Right atrium auricular region (tissue), 2 donors: ENCODE measurements around the gene EPN2. TPM values are rescaled to one million over a fixed set of nuclear protein-coding genes. Genes with fewer than 3 reads are reported as not detected.

Source experiments
- DNase-seq: peaks from one replicate; pipeline ENCODE4 v3.0.0-alpha.2; 2019; ENCODE audit warnings: low spot score
- H3K27ac ChIP-seq, 2 donors: fragments of 200-600 bp; sonication (generic); 1 replicate in 1 of 2; 2 replicates in 1 of 2; pipeline ENCODE4 v1.5.1; 2016 to 2019
- H3K27me3 ChIP-seq, 2 donors: fragments of 200-600 bp; sonication (generic); one replicate each; pipeline versions ENCODE4 v1.5.1 to v1.6.0; 2017 to 2019
- H3K36me3 ChIP-seq: fragments of 200-600 bp; sonication (generic); one replicate; pipeline ENCODE4 v1.5.1; 2016
- H3K4me1 ChIP-seq, 2 donors: fragments of 200-600 bp; sonication (generic); one replicate each; pipeline versions ENCODE4 v1.5.1 to v1.6.0; 2017 to 2019
- H3K4me3 ChIP-seq, 2 donors: fragments of 200-600 bp; sonication (generic); 1 replicate in 1 of 2; 2 replicates in 1 of 2; pipeline ENCODE4 v1.5.1; 2017 to 2019; ENCODE audit warnings: mild to moderate bottlenecking in 1 of 2, moderate library complexity in 1 of 2
- H3K9me3 ChIP-seq, 2 donors: fragments of 200-600 bp; sonication (generic); one replicate each; pipeline ENCODE4 v1.5.1; 2019
- total RNA-seq, 2 donors: library from RNA; depleted of rRNA; stranded (reverse); fragments of >200 nt; gene quantifications; one replicate each; pipeline ENCODE4 v1.1.0, GENCODE V29; 2016
- TF ChIP-seq, protein P1 (sequence below), 2 donors: fragments of 200-600 bp; sonication (generic); IDR thresholded peaks; one replicate each; pipeline ENCODE4 v1.5.1; 2019; ENCODE audit warnings: antibody characterized with exemption in 2 of 2

The EPN2 gene
- total RNA-seq, 2 donors from 2014 or later = 68.0 to 73.1 TPM

DNA sequence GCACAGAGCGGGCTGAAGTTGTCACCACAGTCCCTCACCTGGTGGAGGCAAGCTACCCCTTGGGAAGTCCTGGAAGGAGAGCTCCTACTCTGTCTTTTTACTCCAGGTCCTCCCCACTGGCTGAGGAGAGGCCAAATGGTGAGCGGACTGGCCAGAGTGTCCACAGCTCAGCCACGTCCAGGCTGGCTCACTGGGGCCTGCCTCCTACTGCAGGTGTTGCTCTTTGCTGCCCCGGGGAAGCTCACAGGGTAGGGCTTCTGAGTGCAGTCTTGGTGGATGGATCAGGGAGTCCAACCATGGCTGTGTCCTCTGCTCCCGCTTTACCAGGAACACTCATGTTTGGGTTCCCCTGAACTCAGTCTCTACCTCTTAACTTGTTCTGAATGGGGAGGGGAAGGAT is 122.7 kb downstream of the EPN2 start:
- TF ChIP-seq, protein P1, sequence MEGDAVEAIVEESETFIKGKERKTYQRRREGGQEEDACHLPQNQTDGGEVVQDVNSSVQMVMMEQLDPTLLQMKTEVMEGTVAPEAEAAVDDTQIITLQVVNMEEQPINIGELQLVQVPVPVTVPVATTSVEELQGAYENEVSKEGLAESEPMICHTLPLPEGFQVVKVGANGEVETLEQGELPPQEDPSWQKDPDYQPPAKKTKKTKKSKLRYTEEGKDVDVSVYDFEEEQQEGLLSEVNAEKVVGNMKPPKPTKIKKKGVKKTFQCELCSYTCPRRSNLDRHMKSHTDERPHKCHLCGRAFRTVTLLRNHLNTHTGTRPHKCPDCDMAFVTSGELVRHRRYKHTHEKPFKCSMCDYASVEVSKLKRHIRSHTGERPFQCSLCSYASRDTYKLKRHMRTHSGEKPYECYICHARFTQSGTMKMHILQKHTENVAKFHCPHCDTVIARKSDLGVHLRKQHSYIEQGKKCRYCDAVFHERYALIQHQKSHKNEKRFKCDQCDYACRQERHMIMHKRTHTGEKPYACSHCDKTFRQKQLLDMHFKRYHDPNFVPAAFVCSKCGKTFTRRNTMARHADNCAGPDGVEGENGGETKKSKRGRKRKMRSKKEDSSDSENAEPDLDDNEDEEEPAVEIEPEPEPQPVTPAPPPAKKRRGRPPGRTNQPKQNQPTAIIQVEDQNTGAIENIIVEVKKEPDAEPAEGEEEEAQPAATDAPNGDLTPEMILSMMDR (IDR thresholded peaks at IDR 0.05) = no peak
- no peak for DNase-seq
- Histone ChIP-seq H3K27ac (no peak overlapping the region), H3K4me3 (no peak overlapping the region), H3K9me3 (no peaks in the 10 kb centered on the region), H3K27me3 (no peaks in the 10 kb centered on the region), H3K4me1 (peaks cover 0 to 18% of the 10 kb centered on the region in 2 donors), H3K36me3 (no peaks in the 10 kb centered on the region)

DNA sequence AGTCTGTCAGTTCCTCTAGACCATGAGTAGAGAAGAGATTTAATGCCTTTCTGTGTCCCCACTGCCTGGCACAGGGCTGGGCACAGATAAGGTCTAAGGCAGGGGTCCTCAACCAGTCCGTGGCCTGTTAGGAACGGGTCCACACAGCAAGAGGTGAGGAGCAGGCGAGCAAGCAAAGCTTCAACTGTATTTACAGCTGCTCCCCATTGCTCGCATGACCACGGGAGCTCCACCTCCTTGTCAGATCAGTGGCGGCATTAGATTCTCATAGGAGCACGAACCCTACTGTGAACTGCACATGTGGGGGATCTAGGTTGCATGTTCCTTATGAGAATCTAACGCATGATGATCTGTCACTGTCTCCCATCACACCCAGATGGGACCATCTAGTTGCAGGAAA is 123.6 kb downstream of the EPN2 start:
- no peak for DNase-seq
- no peak overlapping the region for H3K4me3 ChIP-seq
- H3K27ac ChIP-seq = no peak overlapping the region
- H3K27me3 ChIP-seq = no peaks in the 10 kb centered on the region
- no peaks in the 10 kb centered on the region for H3K9me3 ChIP-seq
- TF ChIP-seq, protein P1 (IDR thresholded peaks at IDR 0.05) = no peak
- H3K36me3 ChIP-seq = no peaks in the 10 kb centered on the region
- H3K4me1 ChIP-seq = peaks cover 0 to 18% of the 10 kb centered on the region in 2 donors

DNA sequence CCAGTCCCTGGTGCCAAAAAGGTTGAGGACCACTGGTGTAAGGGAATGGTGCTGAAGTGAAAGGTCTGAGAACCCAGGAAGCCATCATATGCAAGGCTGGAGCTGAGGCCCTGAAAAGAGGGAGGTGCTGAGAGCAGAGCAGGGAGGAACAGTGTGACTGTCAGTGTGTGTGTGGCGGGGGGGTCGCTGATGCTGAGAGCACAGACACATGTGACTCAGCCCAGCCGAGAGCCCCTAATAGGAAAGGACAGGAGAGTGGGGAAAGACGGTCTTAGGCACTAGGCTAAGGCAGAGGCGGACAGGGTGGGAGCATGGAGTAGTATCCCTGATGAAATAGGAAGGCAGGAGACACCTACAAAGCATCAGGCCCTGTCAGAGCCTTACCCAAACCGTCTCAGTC is 124.2 kb downstream of the EPN2 start:
- Histone ChIP-seq H3K9me3 (no peaks in the 10 kb centered on the region), H3K4me3 (no peak overlapping the region), H3K36me3 (no peaks in the 10 kb centered on the region), H3K27ac (peak overlapping the region in 1 of 2 donors; percentile 87), H3K4me1 (peaks cover 0 to 18% of the 10 kb centered on the region in 2 donors), H3K27me3 (no peaks in the 10 kb centered on the region)
- no peak for DNase-seq
- TF ChIP-seq, protein P1 (IDR thresholded peaks at IDR 0.05) = no peak

DNA sequence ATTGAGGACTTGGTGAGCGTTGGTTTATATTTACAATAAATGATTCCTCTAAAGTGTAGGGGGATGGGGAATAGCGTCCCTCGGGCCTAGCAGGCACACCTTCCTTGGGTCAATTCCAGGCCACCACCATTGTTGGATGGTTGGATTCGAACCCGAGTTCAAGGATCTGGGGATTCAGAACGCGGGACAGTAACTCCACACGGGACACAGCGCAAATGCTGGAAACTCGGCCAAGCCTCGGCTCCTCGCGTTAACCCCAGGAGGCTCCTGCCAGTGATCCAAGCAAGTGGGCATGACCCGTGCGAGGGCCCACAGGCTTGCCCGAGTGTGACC is 124.7 kb downstream of the EPN2 start:
- TF ChIP-seq, protein P1 (IDR thresholded peaks at IDR 0.05) = no peak
- H3K9me3 ChIP-seq = no peaks in the 10 kb centered on the region
- peak overlapping the region; percentile 84 to 87 for H3K27ac ChIP-seq
- H3K4me3 ChIP-seq = peak overlapping the region; percentile 62 to 71
- H3K27me3 ChIP-seq = no peaks in the 10 kb centered on the region
- H3K4me1 ChIP-seq = peaks cover 0 to 18% of the 10 kb centered on the region in 2 donors
- H3K36me3 ChIP-seq = no peaks in the 10 kb centered on the region
- DNase-seq = no peak

DNA sequence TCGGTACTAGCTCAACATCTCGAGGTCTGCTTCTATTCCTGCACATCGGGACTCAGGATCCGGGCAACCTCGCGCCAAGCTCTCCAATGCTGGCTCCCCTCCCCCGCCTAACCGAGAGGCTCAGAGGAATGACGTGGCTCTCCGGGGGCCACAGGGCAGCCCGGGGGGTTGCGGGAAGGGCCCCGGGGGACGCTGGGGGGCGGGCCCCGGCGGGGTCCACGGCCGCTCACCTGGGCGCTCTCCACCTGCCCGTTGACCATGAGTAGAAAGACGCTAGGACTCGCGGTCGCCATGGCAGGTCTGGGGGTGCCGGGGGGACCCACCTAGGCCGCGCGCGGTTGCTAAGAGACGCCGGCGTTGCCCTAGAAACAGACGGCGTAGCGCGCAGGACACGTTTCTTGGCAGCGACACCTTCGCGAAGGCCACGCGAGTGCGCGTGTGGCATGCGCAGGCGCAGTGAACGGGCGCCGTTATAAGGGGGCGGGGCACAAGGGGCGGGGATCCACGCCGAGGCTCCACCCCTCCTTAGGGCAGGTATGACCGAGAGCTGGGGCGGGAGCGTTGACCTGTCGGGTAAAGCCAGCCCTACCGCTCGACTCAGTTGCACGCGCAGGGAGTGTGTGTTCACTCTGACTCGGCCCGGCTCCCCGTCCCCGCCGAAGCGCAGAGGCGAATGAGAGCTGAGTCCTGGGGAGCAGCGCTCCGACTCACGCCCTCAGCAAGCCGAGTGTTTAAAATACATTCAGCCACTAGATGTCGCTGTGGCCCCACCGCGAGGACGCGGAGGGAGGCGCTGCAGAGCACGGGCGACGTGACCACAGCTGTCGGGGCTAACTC is 125.3 kb downstream of the EPN2 start, which contains the start of gene B9D1:
Gene B9D1, minus strand, starts transcription at position 447 of the 837 bp plus-strand sequence. Its CDS starts 154 bp downstream, at position 293.
- Histone ChIP-seq H3K9me3 (no peaks in the 10 kb centered on the region), H3K27ac (peak within 1 kb of the TSS; percentile 84 to 87), H3K4me3 (peak within 1 kb of the TSS; percentile 62 to 71), H3K36me3 (no peaks in the 10 kb centered on the region), H3K4me1 (peaks cover 0 to 18% of the 10 kb centered on the region in 2 donors), H3K27me3 (no peaks in the 10 kb centered on the region)
- DNase-seq = peak; percentile 94
- TF ChIP-seq, protein P1 (IDR thresholded peaks at IDR 0.05) = peak; percentile 87 to 99
